NCI-H748 treated with DMSO at 0.1 percent for 48 hours (cell line): ENCODE measurements around the gene COX4I1.
"Not testable (repeated sequence)": the region's sequence is repeated elsewhere in the genome, so short reads cannot be mapped to it uniquely, and the experiment has no call there.

ENCODE experiments used
- DNase-seq: peaks from one replicate; lab custom pipeline; 2025; lab: John Stamatoyannopoulos, UW

COX4I1 gene

GRCh38 chr16:85800321-85800669 lies 800 bp downstream of the COX4I1 start:
- no peak for DNase-seq

DNA sequence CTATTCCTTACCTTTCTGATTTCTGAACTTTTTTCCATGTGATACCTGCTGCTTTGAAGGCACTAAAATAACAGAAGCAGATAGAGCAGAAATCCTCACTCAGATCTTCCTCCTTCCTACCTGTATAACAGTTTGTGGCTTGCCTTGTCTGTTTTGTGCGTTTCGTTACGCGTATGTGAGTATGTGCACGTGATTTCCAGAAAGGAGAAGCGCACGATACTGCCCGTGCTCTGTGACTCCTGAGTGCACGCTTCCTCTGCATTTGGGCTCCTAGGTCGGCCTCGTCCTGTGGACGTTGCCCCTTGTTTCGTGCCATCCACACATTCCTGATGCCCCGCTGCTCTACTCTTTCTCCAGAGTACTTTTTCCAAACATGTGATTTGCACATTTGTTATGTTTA lies 4.1 kb downstream of the COX4I1 start:
- DNase-seq: no peak

GRCh38 chr16:85805442-85806045 lies 6.0 kb downstream of the COX4I1 start:
- no peak for DNase-seq

GRCh38 chr16:85806539-85806938 lies 7.0 kb downstream of the COX4I1 start:
- DNase-seq: no peak

- not testable (repeated sequence) for DNase-seq
Measured at GRCh38 chr16:85807340-85807739, 7.8 kb downstream of the COX4I1 start.

DNA sequence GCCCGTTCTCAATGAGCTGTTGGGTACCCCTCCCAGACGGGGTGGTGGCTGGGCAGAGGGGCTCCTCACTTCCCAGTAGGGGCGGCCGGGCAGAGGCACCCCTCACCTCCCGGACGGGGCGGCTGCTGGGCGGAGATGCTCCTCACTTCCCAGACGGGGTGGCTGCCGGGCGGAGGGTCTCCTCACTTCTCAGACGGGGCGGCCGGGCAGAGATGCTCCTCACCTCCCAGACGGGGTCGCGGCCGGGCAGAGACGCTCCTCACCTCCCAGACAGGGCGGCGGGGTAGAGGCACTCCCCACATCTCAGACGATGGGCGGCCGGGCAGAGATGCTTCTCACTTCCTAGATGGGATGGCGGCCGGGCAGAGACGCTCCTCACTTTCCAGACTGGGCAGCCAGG lies 8.6 kb downstream of the COX4I1 start:
- not testable (repeated sequence) for DNase-seq

DNA sequence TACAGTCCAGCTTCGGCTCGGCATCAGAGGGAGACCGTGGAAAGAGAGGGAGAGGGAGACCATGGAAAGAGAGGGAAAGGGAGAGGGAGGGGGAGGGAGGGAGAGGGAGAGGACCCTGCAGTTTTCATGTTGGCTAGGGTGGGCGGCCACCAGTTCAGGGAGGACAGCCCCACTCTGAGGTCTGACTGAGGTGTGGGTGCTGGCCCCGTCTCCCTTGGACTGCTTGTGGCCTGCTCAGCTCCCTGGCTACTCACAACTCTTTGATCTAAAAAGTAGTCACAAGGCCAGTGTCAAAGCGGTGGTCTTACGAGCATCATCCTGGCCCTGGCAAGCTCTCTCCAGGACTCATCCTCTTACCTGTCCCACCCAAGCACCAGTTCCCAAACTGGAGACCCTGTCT lies 9.4 kb downstream of the COX4I1 start:
- no peak for DNase-seq

DNA sequence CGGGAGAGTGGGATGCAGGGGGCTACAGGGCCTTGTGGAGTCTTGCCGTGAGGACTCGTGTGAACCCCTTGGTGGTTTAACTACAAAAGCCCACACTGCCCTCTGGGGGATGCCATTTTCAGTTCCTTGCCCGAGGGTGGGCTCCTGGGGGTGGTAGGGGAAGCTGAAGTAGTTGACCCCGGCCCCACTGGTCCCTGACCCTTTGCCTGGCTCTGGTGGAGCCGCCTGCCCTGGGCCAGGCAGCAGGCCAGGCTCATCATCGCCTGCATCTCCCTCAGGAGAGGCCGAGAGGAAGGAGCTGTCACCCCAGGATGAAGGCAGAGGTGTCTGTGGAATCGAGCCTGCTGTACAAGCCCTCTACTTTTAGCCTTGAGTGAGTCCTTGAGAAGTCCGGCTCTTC lies 10.2 kb downstream of the COX4I1 start:
- DNase-seq: no peak

GRCh38 chr16:85810097-85810741 lies 10.7 kb downstream of the COX4I1 start:
- no peak for DNase-seq

DNA sequence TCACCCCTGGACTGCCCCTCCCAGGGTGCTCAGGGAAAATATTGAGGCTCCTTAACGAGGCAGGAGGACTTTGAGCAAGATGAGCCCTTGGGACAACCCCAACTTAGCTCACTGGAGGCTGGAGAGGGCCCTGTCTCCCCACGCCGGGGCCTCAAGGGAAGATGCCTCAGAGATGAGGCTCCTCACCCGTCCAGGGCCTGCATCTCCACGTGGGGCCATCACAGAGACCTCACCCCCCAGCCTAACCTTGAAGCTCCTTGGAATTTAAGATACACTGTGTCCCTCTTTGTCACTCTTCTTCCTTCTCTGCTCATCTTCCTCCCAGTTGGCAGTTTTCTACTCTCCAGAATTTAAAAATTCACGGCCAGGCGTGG lies 11.2 kb downstream of the COX4I1 start:
- no peak for DNase-seq

DNA sequence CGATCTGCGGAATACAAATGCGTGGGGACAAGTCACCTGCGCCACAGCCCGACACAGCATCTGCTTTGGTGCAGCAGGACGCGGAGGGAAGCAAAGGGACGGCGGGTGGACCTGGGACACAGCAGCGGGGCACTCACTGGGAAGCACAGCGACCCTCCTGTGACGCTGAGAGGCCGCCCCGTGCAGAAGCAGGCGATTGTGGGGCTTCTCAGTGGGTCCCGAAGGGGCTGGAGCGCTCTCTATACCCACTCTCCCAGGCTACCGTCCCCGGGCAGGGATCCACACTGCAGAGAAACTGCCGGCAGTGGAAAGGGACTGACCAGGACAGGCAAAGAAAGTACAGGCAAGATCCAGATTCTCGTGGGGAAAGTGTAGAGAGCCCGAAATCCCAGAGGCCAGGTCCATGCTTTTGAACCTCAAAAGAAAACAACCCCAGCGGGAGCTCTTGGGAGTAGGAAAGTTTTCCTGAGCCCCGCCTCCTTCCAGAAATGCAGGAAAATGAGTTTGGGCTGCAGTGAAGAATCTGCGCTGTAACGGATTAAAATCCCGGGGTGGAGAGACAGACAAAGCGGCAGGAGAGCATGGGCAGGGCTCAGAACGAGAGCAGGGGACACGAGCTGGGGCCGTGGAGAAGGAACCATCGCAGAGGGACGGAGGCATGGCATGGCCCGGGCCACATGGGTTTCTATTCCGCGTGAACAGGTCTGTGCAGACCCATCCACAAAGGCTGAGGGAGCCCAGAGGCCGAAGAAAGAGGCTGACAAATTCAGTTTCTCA lies 12.7 kb downstream of the COX4I1 start:
- no peak for DNase-seq

DNA sequence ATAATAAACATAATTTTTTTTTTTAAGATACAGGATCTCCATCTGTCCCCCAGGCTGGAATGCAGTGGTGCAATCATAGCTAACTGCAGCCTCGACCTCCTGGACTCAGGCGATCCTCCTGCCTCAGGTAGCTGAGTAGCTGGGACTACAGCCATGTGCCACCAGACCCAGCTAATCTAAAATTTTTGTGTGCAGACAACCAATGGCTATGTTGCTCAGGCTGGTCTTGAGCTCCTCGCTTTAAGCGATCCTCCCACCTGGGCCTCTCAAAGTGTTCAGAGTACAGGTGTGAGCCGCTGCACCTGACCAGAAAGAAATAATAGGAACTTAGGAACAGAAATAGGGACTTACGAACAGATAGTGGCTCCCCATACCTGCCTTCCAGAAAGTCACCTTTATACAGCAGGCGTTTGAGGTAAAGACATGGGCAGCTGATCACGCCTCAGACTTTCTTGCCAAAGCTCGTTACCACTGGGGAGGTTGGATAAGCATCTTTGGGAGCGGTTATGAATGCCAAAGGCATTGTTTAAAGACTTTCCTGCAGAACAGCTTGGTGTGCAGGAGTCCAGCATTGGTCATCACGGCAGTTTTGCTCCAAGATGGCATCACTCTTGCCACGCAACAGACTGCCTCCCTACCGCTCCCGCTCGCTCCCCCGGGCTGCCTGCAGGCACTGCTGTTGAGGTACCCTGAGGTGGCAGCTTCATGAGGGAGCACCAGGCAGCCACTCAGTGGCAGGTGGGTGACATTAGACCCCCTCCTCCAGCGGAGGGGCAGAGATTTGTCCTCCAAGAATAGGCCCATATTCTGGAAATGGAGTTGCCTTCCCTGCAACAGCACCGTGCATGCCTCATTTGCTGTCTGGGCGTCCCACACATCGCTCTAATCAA lies 13.6 kb downstream of the COX4I1 start:
- DNase-seq: no peak

- DNase-seq: no peak
Measured at GRCh38 chr16:85816159-85816558, 16.7 kb downstream of the COX4I1 start.

DNA sequence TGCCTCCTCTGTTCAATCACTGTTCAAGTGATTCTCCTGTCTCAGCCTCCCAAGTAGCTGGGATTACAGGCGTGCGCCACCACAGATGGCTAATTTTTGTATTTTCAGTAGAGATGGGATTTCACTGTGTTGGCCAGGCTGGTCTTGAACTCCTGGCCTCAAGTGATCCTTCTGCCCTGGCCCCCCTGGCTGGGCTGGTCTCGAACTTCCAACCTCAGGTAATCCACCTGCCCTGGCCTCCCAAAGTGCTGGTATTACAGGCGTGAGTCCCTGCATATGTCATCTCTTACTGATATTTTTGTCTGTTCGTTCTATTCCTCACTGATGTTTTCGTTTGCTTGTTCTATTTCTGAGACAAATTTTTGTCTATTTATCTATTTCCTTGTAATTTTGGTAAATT lies 17.7 kb downstream of the COX4I1 start:
- not testable (repeated sequence) for DNase-seq

- DNase-seq: peak; percentile 34
Measured at GRCh38 chr16:85819245-85819644, 19.8 kb downstream of the COX4I1 start.

- no peak for DNase-seq
Measured at GRCh38 chr16:85819771-85820170, 20.3 kb downstream of the COX4I1 start.

DNA sequence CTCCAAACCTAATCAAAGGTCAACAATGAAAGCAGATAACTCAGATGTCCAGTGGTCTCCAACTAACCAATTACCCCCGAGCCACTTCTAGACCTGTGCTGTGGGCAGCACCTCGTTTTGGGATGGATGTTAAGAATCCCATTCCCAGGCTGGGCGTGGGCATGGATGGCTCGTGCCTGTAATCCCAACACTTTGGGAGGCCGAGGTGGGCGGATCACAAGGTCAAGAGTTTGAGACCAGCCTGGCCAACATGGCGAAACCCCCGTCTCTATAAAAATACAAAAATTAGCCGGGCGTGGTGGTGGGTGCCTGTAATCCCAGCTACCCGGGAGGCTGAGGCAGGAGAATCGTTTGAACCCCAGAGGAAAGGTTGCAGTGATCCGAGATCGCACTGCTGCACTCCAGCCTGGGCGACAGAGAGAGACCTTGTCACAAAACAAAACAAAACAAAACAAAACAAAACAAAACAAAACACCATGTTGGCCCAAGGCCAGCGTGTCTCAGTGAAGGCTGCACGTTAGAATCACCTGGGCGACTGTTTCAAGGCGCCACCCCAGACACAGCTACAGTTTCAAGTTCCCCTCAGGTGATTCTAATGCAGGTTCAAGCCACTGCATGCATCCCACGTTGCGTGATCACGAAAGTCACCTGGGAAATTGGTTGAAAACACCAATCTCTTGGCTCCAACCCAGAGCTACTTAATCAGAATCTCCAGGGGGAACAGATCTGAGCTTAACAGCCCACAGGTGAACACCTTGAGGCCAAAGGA lies 21.3 kb downstream of the COX4I1 start:
- no peak for DNase-seq

DNA sequence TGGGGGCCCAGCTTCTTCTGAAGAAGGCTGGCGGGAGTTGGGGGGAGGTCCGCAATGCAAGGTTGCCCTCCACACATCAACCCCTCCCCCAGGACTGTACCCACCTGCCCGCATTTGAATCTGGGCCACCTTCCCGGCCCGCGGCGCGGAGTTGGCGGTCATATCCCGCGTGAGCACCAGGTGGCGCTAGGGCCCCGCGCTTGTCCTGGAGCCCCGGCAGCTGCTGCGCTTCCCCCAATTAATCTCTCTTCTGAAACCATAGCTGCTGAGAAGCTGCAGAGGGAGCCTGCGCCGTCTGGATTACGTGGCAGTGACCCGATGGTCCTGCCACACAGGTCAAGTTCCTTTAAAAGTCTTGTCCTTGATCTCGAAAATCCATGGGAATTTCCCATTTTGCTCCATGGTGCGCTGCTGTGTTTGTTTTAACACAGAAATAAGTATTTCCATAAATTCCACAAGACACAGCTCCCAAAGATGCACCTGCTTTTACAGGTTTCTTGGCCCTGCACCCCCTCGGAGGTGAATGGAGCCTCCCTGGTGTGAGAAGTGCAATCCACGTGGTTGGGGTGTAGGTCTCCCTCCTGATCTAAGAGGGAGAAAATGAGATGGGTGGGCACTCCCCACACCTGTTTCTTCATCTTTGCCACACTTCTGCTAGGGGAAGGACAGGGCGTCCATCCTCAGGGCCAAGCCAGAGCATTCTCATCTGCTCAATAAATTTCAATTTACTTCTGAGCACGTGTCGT lies 22.1 kb downstream of the COX4I1 start:
- DNase-seq: peak; percentile 11

DNA sequence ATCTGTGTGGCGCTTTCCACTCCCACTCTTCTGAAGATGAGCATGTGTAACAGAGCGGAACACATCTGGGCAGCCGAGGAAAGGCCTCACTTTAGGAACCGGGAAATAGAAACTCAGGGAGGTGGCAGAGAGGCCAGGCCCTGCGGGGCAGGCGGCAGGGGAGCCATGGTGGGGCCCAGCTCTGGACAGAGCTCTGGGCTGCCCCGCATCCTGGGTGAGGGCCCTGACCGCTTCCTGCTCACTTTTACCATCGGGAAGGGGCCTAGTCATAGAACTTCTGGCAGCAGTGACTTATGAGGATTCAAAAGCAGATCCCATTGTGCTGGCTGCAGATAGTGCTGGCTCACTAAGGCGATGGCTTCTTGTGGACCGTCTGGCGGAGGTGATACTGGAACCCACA lies 22.6 kb downstream of the COX4I1 start:
- DNase-seq: no peak

DNA sequence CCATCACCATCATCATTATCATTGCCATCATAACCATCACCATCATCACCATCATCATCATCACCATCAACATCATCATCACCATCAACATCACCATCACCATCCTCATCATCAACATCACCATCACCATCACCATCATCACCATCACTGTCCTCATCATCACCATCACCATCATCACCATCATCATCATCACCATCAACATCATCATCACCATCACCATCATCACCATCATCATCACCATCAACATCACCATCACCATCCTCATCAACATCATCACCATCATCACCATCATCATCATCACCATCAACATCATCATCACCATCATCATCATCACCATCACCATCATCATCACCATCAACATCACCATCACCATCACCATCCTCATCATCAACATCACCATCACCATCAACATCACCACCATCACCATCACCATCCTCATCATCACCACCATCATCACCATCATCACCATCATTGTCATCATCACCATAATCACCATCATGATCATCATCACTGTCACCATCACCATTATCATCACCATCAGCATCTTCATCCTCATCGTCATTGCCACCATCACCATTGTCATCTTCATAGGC lies 23.9 kb downstream of the COX4I1 start:
- no peak for DNase-seq
